Osteocyte (in vitro differentiated cells): ENCODE measurements around the gene PIWIL1. TPM values are rescaled to one million over a fixed set of nuclear protein-coding genes. Genes with fewer than 3 reads are reported as not detected.

ENCODE experiments used
- DNase-seq: peaks from one replicate; pipeline ENCODE4 v3.0.0; 2021; ENCODE audit warnings: mixed read lengths; ENCODE audit not compliant: unreplicated experiment; ENCODE audit errors: extremely low spot score
- H3K27ac Mint-ChIP-seq: one replicate; pipeline ENCODE4 v1.8.0; 2021; ENCODE audit warnings: mild to moderate bottlenecking, mixed read lengths; ENCODE audit not compliant: unreplicated experiment
- H3K27me3 Mint-ChIP-seq: one replicate; pipeline ENCODE4 v1.8.0; 2021; ENCODE audit warnings: mixed read lengths; ENCODE audit not compliant: unreplicated experiment
- H3K36me3 Mint-ChIP-seq: one replicate; pipeline ENCODE4 v1.8.0; 2021; ENCODE audit warnings: mixed read lengths; ENCODE audit not compliant: unreplicated experiment
- H3K4me1 Mint-ChIP-seq: one replicate; pipeline ENCODE4 v1.8.0; 2021; ENCODE audit warnings: mixed read lengths; ENCODE audit not compliant: unreplicated experiment
- H3K4me3 Mint-ChIP-seq: one replicate; pipeline ENCODE4 v1.8.0; 2021; ENCODE audit warnings: mild to moderate bottlenecking, moderate library complexity, mixed read lengths; ENCODE audit not compliant: unreplicated experiment
- H3K9me3 Mint-ChIP-seq: one replicate; pipeline ENCODE4 v1.8.0; 2021; ENCODE audit warnings: mixed read lengths; ENCODE audit not compliant: unreplicated experiment
- CTCF ChIP-seq: fragments of 200-600 bp; sonication (generic); IDR thresholded peaks from 2 replicates; pipeline ENCODE4 v1.5.0; 2021; ENCODE audit warnings: antibody characterized with exemption, mild to moderate bottlenecking, moderate library complexity
- total RNA-seq: library from RNA; stranded (reverse); gene quantifications from 2 replicates; pipeline ENCODE4 v1.2.1, GENCODE V29; 2021

The PIWIL1 gene
- total RNA-seq, 1 donor from 2014 or later = not detected

DNA sequence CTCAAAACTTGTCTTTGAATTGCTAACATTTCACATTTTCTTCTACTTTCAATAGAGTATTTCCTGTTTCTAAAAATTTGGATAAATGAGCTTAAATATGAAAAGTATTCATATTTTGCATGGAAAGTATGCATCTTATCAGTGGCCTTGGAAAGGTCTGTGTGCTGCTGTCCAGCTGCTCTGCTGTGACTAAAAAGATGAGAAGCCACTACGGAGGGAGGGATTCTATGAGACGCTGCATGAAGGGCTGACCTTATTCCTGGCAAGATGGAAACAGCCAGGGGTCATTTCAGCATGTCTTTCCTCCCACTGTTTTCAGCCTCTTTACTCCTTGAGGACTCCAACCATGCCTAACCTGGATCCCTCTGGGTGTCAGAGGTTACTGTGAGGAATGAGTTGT is 13.0 kb downstream of the PIWIL1 start:
- no peak for TF ChIP-seq CTCF
- no peak overlapping the region for H3K27ac Mint-ChIP-seq
- no peaks in the 10 kb centered on the region for H3K27me3 Mint-ChIP-seq
- H3K36me3 Mint-ChIP-seq = no peaks in the 10 kb centered on the region
- no peak overlapping the region for H3K4me3 Mint-ChIP-seq
- no peaks in the 10 kb centered on the region for H3K9me3 Mint-ChIP-seq
- no peak for DNase-seq
- H3K4me1 Mint-ChIP-seq = no peaks in the 10 kb centered on the region

DNA sequence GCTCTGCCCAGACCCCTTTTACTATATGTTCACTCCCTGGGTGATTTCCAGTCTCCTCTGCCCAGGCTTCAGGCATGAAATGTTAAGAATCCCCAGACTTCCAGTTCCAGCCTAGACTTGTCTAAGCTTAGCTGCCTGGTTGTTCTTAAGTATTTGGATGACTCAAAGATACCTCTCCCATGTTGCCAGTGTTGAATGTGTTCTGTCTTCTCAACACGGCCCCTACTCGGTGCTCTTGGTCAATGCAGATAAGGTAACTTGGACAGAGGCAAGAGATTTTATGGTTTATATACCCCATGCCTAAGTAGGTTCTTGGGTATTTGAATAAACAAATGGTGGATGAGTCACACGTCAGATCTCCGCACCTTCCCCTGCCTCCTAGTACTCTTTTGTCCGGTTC is 13.6 kb downstream of the PIWIL1 start:
- no peaks in the 10 kb centered on the region for H3K9me3 Mint-ChIP-seq
- DNase-seq = no peak

GRCh38 chr12:130353081-130353480 is 15.4 kb downstream of the PIWIL1 start:
- H3K36me3 Mint-ChIP-seq = no peaks in the 10 kb centered on the region
- no peak for DNase-seq
- H3K9me3 Mint-ChIP-seq = no peaks in the 10 kb centered on the region
- TF ChIP-seq CTCF = no peak
- no peak overlapping the region for H3K4me3 Mint-ChIP-seq
- H3K27me3 Mint-ChIP-seq = no peaks in the 10 kb centered on the region
- no peak overlapping the region for H3K27ac Mint-ChIP-seq
- H3K4me1 Mint-ChIP-seq = no peaks in the 10 kb centered on the region

More for the DNA sequence above, 13.6 kb downstream of the PIWIL1 start:
- no peak for TF ChIP-seq CTCF
- Mint-ChIP-seq H3K4me3 (no peak overlapping the region), H3K36me3 (no peaks in the 10 kb centered on the region), H3K27ac (no peak overlapping the region), H3K4me1 (no peaks in the 10 kb centered on the region), H3K27me3 (no peaks in the 10 kb centered on the region)

DNA sequence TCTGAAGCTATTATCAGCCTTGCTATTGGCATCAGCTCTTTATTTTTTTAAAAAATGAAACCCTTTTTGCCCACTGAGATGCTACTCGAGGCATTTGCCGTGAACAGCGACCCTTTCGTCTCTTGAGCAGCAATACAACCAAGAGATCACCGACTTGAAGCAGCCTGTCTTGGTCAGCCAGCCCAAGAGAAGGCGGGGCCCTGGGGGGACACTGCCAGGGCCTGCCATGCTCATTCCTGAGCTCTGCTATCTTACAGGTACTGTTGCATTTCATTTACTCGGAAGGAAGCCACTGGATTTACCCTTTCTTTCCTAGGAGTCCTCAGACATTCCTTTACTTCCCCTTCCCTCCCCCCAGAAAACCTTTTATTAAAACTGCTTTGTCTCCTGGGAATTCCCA is 16.7 kb downstream of the PIWIL1 start:
- no peak for TF ChIP-seq CTCF
- Mint-ChIP-seq H3K9me3 (no peaks in the 10 kb centered on the region), H3K4me3 (no peak overlapping the region), H3K27ac (no peak overlapping the region), H3K27me3 (no peaks in the 10 kb centered on the region), H3K36me3 (no peaks in the 10 kb centered on the region), H3K4me1 (no peaks in the 10 kb centered on the region)
- no peak for DNase-seq

GRCh38 chr12:130356222-130356621 is 18.5 kb downstream of the PIWIL1 start:
- Mint-ChIP-seq H3K4me1 (no peaks in the 10 kb centered on the region), H3K9me3 (no peaks in the 10 kb centered on the region), H3K27me3 (no peaks in the 10 kb centered on the region), H3K27ac (no peak overlapping the region), H3K4me3 (no peak overlapping the region), H3K36me3 (no peaks in the 10 kb centered on the region)
- no peak for TF ChIP-seq CTCF
- no peak for DNase-seq
